Calu3 (cell line): ENCODE results near the gene SAMD4A. TPM values are rescaled to one million over a fixed set of nuclear protein-coding genes. Genes with fewer than 3 reads are reported as not detected.

Experiments
- BruUV-seq: library from RNA; stranded (reverse); fragments of 400-500 nt; replicated peaks from 2 replicates; lab custom pipeline; 2021; lab: Mats Ljungman, UMichigan
- CTCF ChIA-PET: fragments of 300-600 bp; sonication (Branson Sonifier 250); formaldehyde crosslinking; loops from one replicate; lab custom pipeline; 2022; ENCODE audit warnings: antibody characterized with exemption; lab: Charles Lee
- DNase-seq: peaks from one replicate; pipeline ENCODE4 v3.0.0; 2022
- H3K27ac Mint-ChIP-seq: one replicate; pipeline ENCODE4 v1.8.0; 2022; ENCODE audit warnings: mixed read lengths; ENCODE audit not compliant: unreplicated experiment
- H3K27me3 Mint-ChIP-seq: one replicate; pipeline ENCODE4 v1.8.0; 2022; ENCODE audit warnings: mixed read lengths; ENCODE audit not compliant: unreplicated experiment
- H3K36me3 Mint-ChIP-seq: one replicate; pipeline ENCODE4 v1.8.0; 2022; ENCODE audit warnings: mild to moderate bottlenecking, moderate library complexity, mixed read lengths; ENCODE audit not compliant: insufficient read depth, unreplicated experiment
- H3K4me1 Mint-ChIP-seq: one replicate; pipeline ENCODE4 v1.8.0; 2022; ENCODE audit warnings: mild to moderate bottlenecking, low read depth, mixed read lengths; ENCODE audit not compliant: unreplicated experiment
- H3K4me3 Mint-ChIP-seq: one replicate; pipeline ENCODE4 v1.8.0; 2022; ENCODE audit warnings: mild to moderate bottlenecking, low read depth, moderate library complexity, mixed read lengths; ENCODE audit not compliant: unreplicated experiment
- H3K9me3 Mint-ChIP-seq: one replicate; pipeline ENCODE4 v1.8.0; 2022; ENCODE audit warnings: low read depth, mixed read lengths; ENCODE audit not compliant: unreplicated experiment
- intact Hi-C: fragments of 100-400 bp; cut with micrococcal nuclease; formaldehyde crosslinking; loops from one replicate; pipeline ENCODE4 v1.10.0; 2022; ENCODE audit not compliant: unreplicated experiment
- total RNA-seq: library from RNA; stranded (reverse); gene quantifications from 2 replicates; pipeline ENCODE4 v1.2.3, GENCODE V29; 2022
- TF ChIP-seq, protein P1 (sequence below): fragments of 200-600 bp; IDR thresholded peaks from one replicate; pipeline ENCODE4 v1.8.0; 2022; ENCODE audit warnings: antibody characterized with exemption; ENCODE audit not compliant: unreplicated experiment

The SAMD4A gene
- total RNA-seq, 1 experiment from 2014 or later = 14.4 TPM

DNA sequence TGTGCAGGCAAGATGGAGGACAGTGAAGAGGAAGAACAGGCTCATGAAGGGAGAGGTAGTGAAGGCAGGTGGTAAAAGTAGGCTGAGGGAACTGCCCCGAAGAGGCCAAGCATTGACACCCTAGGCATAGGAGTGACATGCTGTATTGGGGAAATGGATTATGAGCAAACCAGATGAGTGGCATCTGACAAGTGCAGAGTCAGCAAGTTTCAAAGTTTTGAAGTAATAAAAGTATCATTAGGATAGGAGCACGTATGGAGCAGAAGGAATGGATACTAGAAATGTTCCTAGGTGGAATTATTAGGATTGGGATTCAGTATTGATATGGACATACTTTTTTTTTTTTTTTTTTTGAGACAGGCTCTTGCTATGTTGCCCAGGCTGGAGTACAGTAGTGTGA, 139.8 kb downstream of the SAMD4A start:
- no peak overlapping the region for H3K27ac Mint-ChIP-seq
- no peaks in the 10 kb centered on the region for H3K36me3 Mint-ChIP-seq
- no TSS peak for BruUV-seq
- CTCF ChIA-PET = interaction anchor here (0.7 kb wide), 1 partner anchor 66 kb away, joined by 3 read pairs; no protein-coding TSS in a partner anchor
- H3K27me3 Mint-ChIP-seq = no peaks in the 10 kb centered on the region
- H3K9me3 Mint-ChIP-seq = no peaks in the 10 kb centered on the region
- TF ChIP-seq, protein P1, sequence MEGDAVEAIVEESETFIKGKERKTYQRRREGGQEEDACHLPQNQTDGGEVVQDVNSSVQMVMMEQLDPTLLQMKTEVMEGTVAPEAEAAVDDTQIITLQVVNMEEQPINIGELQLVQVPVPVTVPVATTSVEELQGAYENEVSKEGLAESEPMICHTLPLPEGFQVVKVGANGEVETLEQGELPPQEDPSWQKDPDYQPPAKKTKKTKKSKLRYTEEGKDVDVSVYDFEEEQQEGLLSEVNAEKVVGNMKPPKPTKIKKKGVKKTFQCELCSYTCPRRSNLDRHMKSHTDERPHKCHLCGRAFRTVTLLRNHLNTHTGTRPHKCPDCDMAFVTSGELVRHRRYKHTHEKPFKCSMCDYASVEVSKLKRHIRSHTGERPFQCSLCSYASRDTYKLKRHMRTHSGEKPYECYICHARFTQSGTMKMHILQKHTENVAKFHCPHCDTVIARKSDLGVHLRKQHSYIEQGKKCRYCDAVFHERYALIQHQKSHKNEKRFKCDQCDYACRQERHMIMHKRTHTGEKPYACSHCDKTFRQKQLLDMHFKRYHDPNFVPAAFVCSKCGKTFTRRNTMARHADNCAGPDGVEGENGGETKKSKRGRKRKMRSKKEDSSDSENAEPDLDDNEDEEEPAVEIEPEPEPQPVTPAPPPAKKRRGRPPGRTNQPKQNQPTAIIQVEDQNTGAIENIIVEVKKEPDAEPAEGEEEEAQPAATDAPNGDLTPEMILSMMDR = no peak
- no peak overlapping the region for H3K4me3 Mint-ChIP-seq
- no peak for DNase-seq
- intact Hi-C loops = no loop called here
- no peaks in the 10 kb centered on the region for H3K4me1 Mint-ChIP-seq

DNA sequence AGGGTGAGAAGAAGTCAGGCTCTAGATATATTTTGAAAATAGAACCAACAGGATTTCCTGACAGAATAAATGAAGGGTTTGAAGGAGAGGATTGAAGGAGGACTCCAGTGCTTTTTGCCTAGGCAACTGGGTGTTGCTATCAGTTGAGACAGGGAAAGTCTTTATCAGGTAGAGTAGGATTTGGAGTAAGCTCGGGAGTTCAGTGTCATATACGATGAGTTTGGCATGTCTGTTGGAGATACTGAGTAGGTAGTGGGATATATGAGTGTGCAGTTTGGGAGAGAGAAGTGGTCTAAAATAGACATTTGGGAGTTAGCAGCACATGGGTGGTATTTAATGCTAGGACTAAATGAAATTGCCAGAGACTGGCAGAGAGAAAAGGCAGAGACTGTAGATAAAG, 141.2 kb downstream of the SAMD4A start:
- intact Hi-C loops = no loop called here
- H3K9me3 Mint-ChIP-seq = no peaks in the 10 kb centered on the region
- H3K36me3 Mint-ChIP-seq = no peaks in the 10 kb centered on the region
- no TSS peak for BruUV-seq
- TF ChIP-seq, protein P1 = no peak
- CTCF ChIA-PET = interaction anchor here (0.6 kb wide), 1 partner anchor 39 kb away, joined by 4 read pairs; no protein-coding TSS in a partner anchor
- H3K4me1 Mint-ChIP-seq = no peaks in the 10 kb centered on the region
- DNase-seq = no peak
- H3K4me3 Mint-ChIP-seq = no peak overlapping the region
- H3K27ac Mint-ChIP-seq = no peak overlapping the region
- no peaks in the 10 kb centered on the region for H3K27me3 Mint-ChIP-seq

DNA sequence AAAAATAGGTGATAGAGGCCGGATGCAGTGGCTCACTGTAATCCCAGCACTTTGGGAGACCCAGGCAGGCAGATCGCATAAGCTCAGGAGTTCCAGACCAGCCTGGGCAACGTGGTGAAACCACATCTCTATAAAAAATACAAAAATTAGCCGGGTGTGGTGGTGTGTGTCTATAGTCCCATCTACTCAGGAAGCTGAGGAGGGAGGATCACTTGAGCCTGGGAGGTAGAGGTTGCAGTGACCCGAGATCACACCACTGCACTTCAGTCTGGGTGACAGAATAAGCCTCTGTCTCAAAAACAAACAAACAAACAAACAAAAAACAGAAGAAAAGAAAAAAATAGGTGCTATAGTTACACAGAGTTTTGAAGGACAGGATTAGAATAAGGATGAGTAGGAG, 142.1 kb downstream of the SAMD4A start:
- Mint-ChIP-seq H3K4me3 (no peak overlapping the region), H3K4me1 (no peaks in the 10 kb centered on the region), H3K27ac (no peak overlapping the region), H3K9me3 (no peaks in the 10 kb centered on the region), H3K36me3 (no peaks in the 10 kb centered on the region), H3K27me3 (no peaks in the 10 kb centered on the region)
- intact Hi-C loops = no loop called here
- CTCF ChIA-PET = no interaction called here
- BruUV-seq = no TSS peak
- TF ChIP-seq, protein P1 = no peak
- DNase-seq = no peak

DNA sequence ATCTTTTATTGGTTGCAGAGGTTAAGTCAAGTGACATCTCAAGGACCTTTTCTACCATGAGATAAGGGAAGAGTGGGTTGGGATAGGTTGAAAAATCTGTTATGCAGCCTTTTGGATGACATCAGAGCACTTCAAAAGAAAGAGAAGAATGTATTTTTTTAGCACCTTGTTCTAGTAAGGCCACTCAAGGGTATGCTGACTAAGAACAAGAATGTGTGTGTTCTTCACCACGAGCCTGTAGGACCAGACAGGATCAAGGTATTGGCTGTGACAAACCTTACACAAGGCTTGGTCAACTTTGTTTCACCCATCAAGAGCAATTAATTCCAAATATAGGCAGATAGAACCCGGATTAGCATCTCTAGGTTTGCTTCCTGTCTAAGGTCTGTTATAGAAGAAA, 142.5 kb downstream of the SAMD4A start:
- no peaks in the 10 kb centered on the region for H3K27me3 Mint-ChIP-seq

More for the DNA sequence above, 142.5 kb downstream of the SAMD4A start:
- no peaks in the 10 kb centered on the region for H3K9me3 Mint-ChIP-seq
- DNase-seq = no peak
- TF ChIP-seq, protein P1 = no peak
- CTCF ChIA-PET = no interaction called here
- H3K4me3 Mint-ChIP-seq = no peak overlapping the region
- no peaks in the 10 kb centered on the region for H3K36me3 Mint-ChIP-seq
- no peak overlapping the region for H3K27ac Mint-ChIP-seq
- BruUV-seq = no TSS peak
- intact Hi-C loops = no loop called here
- H3K4me1 Mint-ChIP-seq = no peaks in the 10 kb centered on the region
